NT2/D1 (cell line): ENCODE measurements around the gene NISCH.
A peak's percentile ranks its signal among the peaks of the same experiment; 100 is the strongest.

Experiments used
- DNase-seq: peaks from one replicate; pipeline ENCODE4 v3.0.0-alpha.2; 2011; ENCODE audit warnings: low read depth, low spot score
- H3K27me3 ChIP-seq: 2 replicates; pipeline ENCODE4 v1.6.0; 2011; ENCODE audit warnings: mild to moderate bottlenecking; ENCODE audit not compliant: insufficient read length, insufficient read depth
- H3K36me3 ChIP-seq: 2 replicates; pipeline ENCODE4 v1.6.1; 2011; ENCODE audit warnings: mild to moderate bottlenecking, low read length, mixed read lengths; ENCODE audit not compliant: insufficient read depth, insufficient read length
- H3K4me1 ChIP-seq: 2 replicates; pipeline ENCODE4 v1.5.1; 2011; ENCODE audit not compliant: insufficient read depth, insufficient read length
- H3K4me3 ChIP-seq: 2 replicates; pipeline ENCODE4 v1.5.1; 2011; ENCODE audit warnings: low read depth; ENCODE audit not compliant: insufficient read length
- H3K9ac ChIP-seq: 2 replicates; pipeline ENCODE4 v1.6.0; 2011; ENCODE audit warnings: low read depth; ENCODE audit not compliant: insufficient read length
- H3K9me3 ChIP-seq: 2 replicates; pipeline ENCODE4 v1.5.1; 2011; ENCODE audit warnings: mild to moderate bottlenecking, low read length; ENCODE audit not compliant: insufficient read depth
- SUZ12 ChIP-seq: IDR thresholded peaks from 2 replicates; pipeline ENCODE4 v1.6.1; 2011; ENCODE audit not compliant: insufficient read length, insufficient read depth; ENCODE audit errors: extremely low read depth
- YY1 ChIP-seq: IDR thresholded peaks from 2 replicates; pipeline ENCODE4 v1.6.1; 2011; ENCODE audit not compliant: insufficient read length, insufficient read depth
- ZNF274 ChIP-seq: IDR thresholded peaks from 2 replicates; pipeline ENCODE4 v1.6.1; 2011; ENCODE audit warnings: mild to moderate bottlenecking, low read depth, low read length

NISCH gene

GRCh38 chr3:52487050-52487787 lies 31.8 kb downstream of the NISCH start:
- Histone ChIP-seq H3K4me3 (no peak overlapping the region), H3K27me3 (no peaks in the 10 kb centered on the region), H3K36me3 (peaks cover 96% of the 10 kb centered on the region), H3K9me3 (no peaks in the 10 kb centered on the region), H3K9ac (no peak overlapping the region), H3K4me1 (peaks cover 8% of the 10 kb centered on the region)
- no peak for DNase-seq
- no peak for TF ChIP-seq ZNF274

- no peak for TF ChIP-seq SUZ12
- TF ChIP-seq ZNF274 = no peak
- no peak for TF ChIP-seq YY1
Observed at GRCh38 chr3:52487788-52488691, 32.6 kb downstream of the NISCH start.

GRCh38 chr3:52488746-52489145 lies 33.3 kb downstream of the NISCH start:
- Histone ChIP-seq H3K4me3 (no peak overlapping the region), H3K27me3 (no peaks in the 10 kb centered on the region), H3K9me3 (no peaks in the 10 kb centered on the region), H3K36me3 (peaks cover 96% of the 10 kb centered on the region), H3K9ac (peak overlapping the region; percentile 26), H3K4me1 (peaks cover 7% of the 10 kb centered on the region)
- no peak for TF ChIP-seq ZNF274
- no peak for TF ChIP-seq YY1
- TF ChIP-seq SUZ12 = no peak
- no peak for DNase-seq

More at GRCh38 chr3:52487788-52488691, 32.6 kb downstream of the NISCH start:
- H3K9me3 ChIP-seq = no peaks in the 10 kb centered on the region
- peaks cover 7% of the 10 kb centered on the region for H3K4me1 ChIP-seq
- no peak overlapping the region for H3K9ac ChIP-seq
- H3K4me3 ChIP-seq = no peak overlapping the region
- peaks cover 96% of the 10 kb centered on the region for H3K36me3 ChIP-seq
- DNase-seq = no peak
- no peaks in the 10 kb centered on the region for H3K27me3 ChIP-seq

- no peak overlapping the region for H3K4me3 ChIP-seq
- no peak for DNase-seq
- TF ChIP-seq ZNF274 (no peak), YY1 (no peak), SUZ12 (no peak)
- H3K9ac ChIP-seq = no peak overlapping the region
- H3K4me1 ChIP-seq = peaks cover 7% of the 10 kb centered on the region
- H3K27me3 ChIP-seq = no peaks in the 10 kb centered on the region
- no peaks in the 10 kb centered on the region for H3K9me3 ChIP-seq
- H3K36me3 ChIP-seq = peaks cover 94% of the 10 kb centered on the region
Observed at GRCh38 chr3:52489453-52489852, 34.0 kb downstream of the NISCH start.

GRCh38 chr3:52490035-52490938 lies 34.9 kb downstream of the NISCH start:
- Histone ChIP-seq H3K36me3 (peaks cover 86% of the 10 kb centered on the region), H3K9ac (no peak overlapping the region), H3K4me1 (peaks cover 5% of the 10 kb centered on the region), H3K27me3 (no peaks in the 10 kb centered on the region), H3K4me3 (no peak overlapping the region), H3K9me3 (no peaks in the 10 kb centered on the region)
- no peak for TF ChIP-seq YY1
- TF ChIP-seq ZNF274 = no peak
- TF ChIP-seq SUZ12 = no peak
- DNase-seq = no peak

- Histone ChIP-seq H3K36me3 (peaks cover 78% of the 10 kb centered on the region), H3K27me3 (no peaks in the 10 kb centered on the region), H3K4me3 (no peak overlapping the region), H3K9ac (no peak overlapping the region), H3K9me3 (no peaks in the 10 kb centered on the region), H3K4me1 (peaks cover 8% of the 10 kb centered on the region)
- DNase-seq = no peak
- TF ChIP-seq ZNF274 (no peak), SUZ12 (no peak), YY1 (no peak)
Observed at GRCh38 chr3:52490939-52491526, 35.6 kb downstream of the NISCH start.
